Measurements from ENCODE around the gene SLK. TPM values are rescaled to one million over a fixed set of nuclear protein-coding genes. Genes with fewer than 3 reads are reported as not detected.

Gene SLK
- total RNA-seq, 2 experiments from 2014 or later = 19.4 to 19.9 TPM

DNA sequence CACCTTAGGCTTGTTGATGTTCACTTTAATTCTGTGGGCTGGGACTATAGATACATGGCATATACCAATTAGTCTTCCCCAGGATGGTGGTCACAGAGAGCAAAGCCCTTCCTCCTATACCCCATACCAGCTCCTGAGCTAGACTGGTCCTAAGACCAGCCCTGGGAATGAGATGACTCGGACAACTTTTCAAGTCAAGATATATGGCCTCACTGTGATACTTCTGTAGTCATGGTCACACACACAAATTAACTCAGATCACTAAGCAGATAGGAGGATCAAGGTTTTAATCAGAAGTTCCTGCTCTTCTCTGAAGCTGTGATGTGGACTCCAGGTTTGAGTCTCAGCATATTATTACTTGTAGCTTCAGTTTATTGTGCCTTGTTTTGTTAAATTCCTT, 53.1 kb downstream of the SLK start:
- no peak for DNase-seq (ENCODE audit: low spot score)
- no peak overlapping the region for H3K4me3 ChIP-seq (ENCODE audit: low read depth, low read length, poor library complexity, severe bottlenecking)
- H2AFZ ChIP-seq (ENCODE audit: low read length) = no peak overlapping the region
- ChIA-PET POLR2A (no interaction called here), CTCF (ENCODE audit: unreplicated experiment) (no interaction called here)
- TF ChIP-seq, protein P1, sequence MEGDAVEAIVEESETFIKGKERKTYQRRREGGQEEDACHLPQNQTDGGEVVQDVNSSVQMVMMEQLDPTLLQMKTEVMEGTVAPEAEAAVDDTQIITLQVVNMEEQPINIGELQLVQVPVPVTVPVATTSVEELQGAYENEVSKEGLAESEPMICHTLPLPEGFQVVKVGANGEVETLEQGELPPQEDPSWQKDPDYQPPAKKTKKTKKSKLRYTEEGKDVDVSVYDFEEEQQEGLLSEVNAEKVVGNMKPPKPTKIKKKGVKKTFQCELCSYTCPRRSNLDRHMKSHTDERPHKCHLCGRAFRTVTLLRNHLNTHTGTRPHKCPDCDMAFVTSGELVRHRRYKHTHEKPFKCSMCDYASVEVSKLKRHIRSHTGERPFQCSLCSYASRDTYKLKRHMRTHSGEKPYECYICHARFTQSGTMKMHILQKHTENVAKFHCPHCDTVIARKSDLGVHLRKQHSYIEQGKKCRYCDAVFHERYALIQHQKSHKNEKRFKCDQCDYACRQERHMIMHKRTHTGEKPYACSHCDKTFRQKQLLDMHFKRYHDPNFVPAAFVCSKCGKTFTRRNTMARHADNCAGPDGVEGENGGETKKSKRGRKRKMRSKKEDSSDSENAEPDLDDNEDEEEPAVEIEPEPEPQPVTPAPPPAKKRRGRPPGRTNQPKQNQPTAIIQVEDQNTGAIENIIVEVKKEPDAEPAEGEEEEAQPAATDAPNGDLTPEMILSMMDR (conservative IDR thresholded peaks at IDR 0.05; ENCODE audit: low read length) = no peak
- no peak for TF ChIP-seq EZH2phosphoT487 (IDR thresholded peaks at IDR 0.05; ENCODE audit: borderline replicate concordance, low read depth, low read length)
- no peaks in the 10 kb centered on the region for H3K4me1 ChIP-seq (ENCODE audit: insufficient read depth, low read length, poor library complexity, severe bottlenecking)
- intact Hi-C loops (cut with micrococcal nuclease; ENCODE audit: unreplicated experiment) = no loop called here
- peaks cover 56% of the 10 kb centered on the region for H3K36me3 ChIP-seq (ENCODE audit: insufficient read depth, low read length)
- no peak overlapping the region for H3K4me2 ChIP-seq (ENCODE audit: low read length)
- no TSS peak for BruUV-seq (replicated peaks)
- no peaks in the 10 kb centered on the region for H3K9me2 ChIP-seq (ENCODE audit: insufficient read depth, low read length)
- H4K20me1 ChIP-seq (ENCODE audit: insufficient read depth, low read length) = no peaks in the 10 kb centered on the region
- H3K27ac ChIP-seq (ENCODE audit: low read depth, low read length, poor library complexity, severe bottlenecking) = no peak overlapping the region
- no peaks in the 10 kb centered on the region for H3K9me3 ChIP-seq (ENCODE audit: low read length)
- no peaks in the 10 kb centered on the region for H3K79me2 ChIP-seq (ENCODE audit: insufficient read depth, low read depth, low read length)

DNA sequence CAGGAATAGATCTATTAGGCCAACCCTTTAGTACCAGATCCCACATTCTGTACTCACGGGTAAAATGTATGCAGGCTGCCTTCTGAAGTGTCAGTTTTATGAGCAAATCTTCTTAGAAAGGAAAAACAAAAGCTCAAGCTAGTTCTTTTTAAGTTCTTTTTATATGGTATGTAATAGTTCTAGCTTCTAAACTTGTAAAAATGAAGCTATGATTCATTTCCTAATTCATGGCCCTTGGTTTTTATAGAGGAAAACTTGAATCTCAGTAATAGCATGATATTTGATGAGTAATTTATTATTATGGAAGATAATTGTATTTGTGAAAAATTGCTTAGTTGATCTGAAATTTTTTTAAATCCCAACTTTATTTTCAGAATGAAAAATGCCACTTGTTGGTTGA, 54.3 kb downstream of the SLK start:
- H3K4me1 ChIP-seq (ENCODE audit: insufficient read depth, low read length, poor library complexity, severe bottlenecking) = no peaks in the 10 kb centered on the region
- ChIA-PET CTCF (ENCODE audit: unreplicated experiment) (no interaction called here), POLR2A (interaction anchor here (0.6 to 0.8 kb wide), 3 partner anchors 46 to 246 kb away, joined by 3 to 4 read pairs (median 3); no protein-coding TSS in a partner anchor)
- no peaks in the 10 kb centered on the region for H3K9me2 ChIP-seq (ENCODE audit: insufficient read depth, low read length)
- TF ChIP-seq, protein P1 (conservative IDR thresholded peaks at IDR 0.05; ENCODE audit: low read length) = no peak
- TF ChIP-seq EZH2phosphoT487 (IDR thresholded peaks at IDR 0.05; ENCODE audit: borderline replicate concordance, low read depth, low read length) = no peak
- no peak overlapping the region for H3K4me3 ChIP-seq (ENCODE audit: low read depth, low read length, poor library complexity, severe bottlenecking)
- H4K20me1 ChIP-seq (ENCODE audit: insufficient read depth, low read length) = no peaks in the 10 kb centered on the region
- BruUV-seq (replicated peaks) = no TSS peak
- no peaks in the 10 kb centered on the region for H3K79me2 ChIP-seq (ENCODE audit: insufficient read depth, low read depth, low read length)
- no peak overlapping the region for H2AFZ ChIP-seq (ENCODE audit: low read length)
- no peak for DNase-seq (ENCODE audit: low spot score)
- no peak overlapping the region for H3K27ac ChIP-seq (ENCODE audit: low read depth, low read length, poor library complexity, severe bottlenecking)
- peaks cover 64% of the 10 kb centered on the region for H3K36me3 ChIP-seq (ENCODE audit: insufficient read depth, low read length)
- intact Hi-C loops (cut with micrococcal nuclease; ENCODE audit: unreplicated experiment) = no loop called here
- H3K9me3 ChIP-seq (ENCODE audit: low read length) = no peaks in the 10 kb centered on the region
- no peak overlapping the region for H3K4me2 ChIP-seq (ENCODE audit: low read length)

DNA sequence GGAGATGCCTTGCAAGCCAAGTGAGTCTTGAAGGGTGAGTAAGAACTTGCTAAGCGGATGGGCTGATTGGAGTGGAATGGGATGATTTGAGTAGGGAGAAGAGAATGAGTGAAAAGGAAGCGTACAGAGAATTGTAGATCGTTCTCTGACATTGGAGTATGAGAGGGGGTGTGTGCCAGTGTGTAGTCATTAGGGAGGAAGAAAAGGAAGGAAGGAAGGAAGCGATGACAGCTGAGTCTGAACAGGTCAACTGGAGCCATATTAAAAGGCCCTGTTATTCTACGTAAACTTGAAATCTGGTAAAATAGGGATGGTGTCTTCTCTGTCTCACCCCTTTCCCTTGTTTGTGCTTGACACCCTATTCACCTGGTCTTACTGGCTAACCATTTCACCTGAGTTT, 55.1 kb downstream of the SLK start:
- BruUV-seq (replicated peaks) = no TSS peak
- Histone ChIP-seq H3K4me2 (ENCODE audit: low read length) (no peak overlapping the region), H3K36me3 (ENCODE audit: insufficient read depth, low read length) (peaks cover 67% of the 10 kb centered on the region), H3K4me1 (ENCODE audit: insufficient read depth, low read length, poor library complexity, severe bottlenecking) (no peaks in the 10 kb centered on the region), H4K20me1 (ENCODE audit: insufficient read depth, low read length) (no peaks in the 10 kb centered on the region), H2AFZ (ENCODE audit: low read length) (no peak overlapping the region), H3K79me2 (ENCODE audit: insufficient read depth, low read depth, low read length) (no peaks in the 10 kb centered on the region), H3K9me3 (ENCODE audit: low read length) (no peaks in the 10 kb centered on the region), H3K4me3 (ENCODE audit: low read depth, low read length, poor library complexity, severe bottlenecking) (no peak overlapping the region), H3K9me2 (ENCODE audit: insufficient read depth, low read length) (no peaks in the 10 kb centered on the region), H3K27ac (ENCODE audit: low read depth, low read length, poor library complexity, severe bottlenecking) (no peak overlapping the region)
- CTCF ChIA-PET (ENCODE audit: unreplicated experiment) = no interaction called here
- POLR2A ChIA-PET = no interaction called here
- intact Hi-C loops (cut with micrococcal nuclease; ENCODE audit: unreplicated experiment) = no loop called here
- DNase-seq (ENCODE audit: low spot score) = no peak
- no peak for TF ChIP-seq EZH2phosphoT487 (IDR thresholded peaks at IDR 0.05; ENCODE audit: borderline replicate concordance, low read depth, low read length)
- TF ChIP-seq, protein P1 (conservative IDR thresholded peaks at IDR 0.05; ENCODE audit: low read length) = no peak
